ENCODE results near the gene ABCB8.

Gene ABCB8

DNA sequence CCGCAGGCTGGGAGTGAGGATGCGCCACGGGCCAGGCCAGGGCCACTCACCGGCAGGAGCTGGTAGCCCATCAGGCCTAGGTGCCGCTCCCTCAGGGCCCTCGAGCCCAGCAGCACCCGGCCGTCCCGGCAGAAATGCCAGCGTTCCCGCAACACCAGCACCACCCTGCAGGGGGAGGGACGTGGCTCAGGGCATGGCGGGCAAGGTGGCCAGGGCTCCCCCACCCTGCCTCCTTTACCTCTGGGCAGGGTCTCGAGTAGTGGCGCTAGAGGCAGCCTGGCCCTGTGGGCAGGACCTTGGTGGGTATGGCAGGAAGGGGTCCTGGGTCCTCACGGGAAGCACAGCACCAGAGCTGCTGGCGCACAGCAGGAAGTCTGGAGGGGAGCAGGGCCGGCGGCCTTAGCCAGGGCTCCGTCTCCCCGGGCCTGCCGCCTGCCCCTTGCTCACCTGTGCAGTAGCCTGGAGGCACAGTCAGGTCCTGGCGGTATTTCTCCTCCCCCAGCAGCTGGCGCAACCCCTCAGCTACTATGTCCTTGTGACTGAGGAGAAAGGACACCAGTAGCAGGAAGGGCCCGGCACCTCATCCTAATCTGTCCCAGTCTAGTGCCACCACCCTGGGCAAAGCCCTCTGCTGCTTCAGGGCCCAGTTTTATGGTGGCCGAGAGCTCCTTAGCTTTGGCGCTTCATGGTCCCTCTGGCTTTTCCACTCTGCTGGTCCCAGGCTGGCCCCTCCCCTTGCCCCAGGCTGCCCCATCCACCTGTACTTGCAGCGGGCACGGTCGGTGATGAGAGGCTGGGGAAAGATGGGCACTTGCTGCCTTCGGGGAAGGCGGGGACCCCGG lies 48.8 kb downstream of the ABCB8 start:
- no peak for DNase-seq

DNA sequence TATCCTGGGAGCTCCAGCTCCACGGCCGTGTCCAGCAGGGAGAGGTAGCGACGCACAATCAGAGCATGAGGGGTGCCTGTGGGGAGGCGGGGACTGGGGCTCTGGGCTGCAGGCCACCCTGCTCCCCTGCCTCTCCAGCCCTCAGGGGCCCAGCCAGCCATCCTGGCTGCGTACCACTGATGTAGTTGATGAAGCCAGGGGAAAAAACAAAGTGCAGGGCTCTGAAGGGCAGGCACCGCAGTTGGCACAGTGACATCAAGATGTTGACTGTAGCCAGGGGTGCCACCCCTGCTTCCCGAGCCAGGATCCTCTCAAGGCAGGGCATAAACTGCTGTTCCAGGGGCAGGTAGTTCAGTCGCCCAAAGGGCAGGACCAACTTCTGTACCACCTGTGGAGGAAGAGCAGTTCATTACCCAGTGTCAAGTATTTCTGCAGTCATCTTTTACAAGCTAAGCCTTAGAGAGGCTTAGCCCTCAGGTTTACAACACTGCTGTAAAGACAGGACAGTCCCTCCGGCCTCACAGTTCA lies 49.5 kb downstream of the ABCB8 start:
- DNase-seq: no peak

DNA sequence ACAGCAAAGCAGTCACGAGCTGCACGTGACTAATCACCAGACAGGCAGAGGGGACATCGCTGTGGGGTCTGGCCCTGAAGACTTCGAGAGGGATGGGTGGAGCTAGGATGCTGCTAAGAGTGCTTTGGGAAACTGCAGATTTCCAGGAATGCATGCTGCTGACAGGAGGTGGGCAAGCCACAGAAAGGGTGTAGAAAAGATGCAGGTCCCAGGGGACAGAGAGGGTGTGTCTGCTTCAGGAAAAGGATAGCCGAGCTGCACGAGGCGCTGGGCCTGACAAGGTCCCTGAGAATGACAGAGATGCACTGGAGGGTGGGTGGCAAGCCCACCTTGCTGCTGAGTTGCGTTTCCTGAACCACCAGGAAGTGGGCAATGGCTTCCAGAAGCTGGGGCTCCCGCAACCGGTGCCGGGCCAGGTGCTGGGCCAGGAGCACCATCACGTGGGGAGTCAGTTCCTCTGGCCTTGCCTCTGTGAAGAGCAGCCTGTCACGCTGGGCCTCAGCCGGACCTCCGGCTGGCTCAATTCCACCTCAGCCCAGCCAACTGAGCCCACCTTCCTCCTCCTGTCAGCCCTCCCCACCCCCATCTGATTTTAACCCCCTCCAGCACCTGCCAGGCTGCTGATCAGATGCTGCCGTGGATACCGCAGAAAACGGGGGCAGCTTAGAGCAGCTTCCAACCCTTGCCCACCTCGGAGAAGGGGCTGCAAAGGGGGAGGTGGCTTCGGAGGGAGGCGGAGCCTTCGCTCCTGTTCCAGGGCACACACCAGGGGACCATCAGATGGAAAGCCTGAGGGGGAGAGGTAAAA lies 50.2 kb downstream of the ABCB8 start:
- no peak for DNase-seq

DNA sequence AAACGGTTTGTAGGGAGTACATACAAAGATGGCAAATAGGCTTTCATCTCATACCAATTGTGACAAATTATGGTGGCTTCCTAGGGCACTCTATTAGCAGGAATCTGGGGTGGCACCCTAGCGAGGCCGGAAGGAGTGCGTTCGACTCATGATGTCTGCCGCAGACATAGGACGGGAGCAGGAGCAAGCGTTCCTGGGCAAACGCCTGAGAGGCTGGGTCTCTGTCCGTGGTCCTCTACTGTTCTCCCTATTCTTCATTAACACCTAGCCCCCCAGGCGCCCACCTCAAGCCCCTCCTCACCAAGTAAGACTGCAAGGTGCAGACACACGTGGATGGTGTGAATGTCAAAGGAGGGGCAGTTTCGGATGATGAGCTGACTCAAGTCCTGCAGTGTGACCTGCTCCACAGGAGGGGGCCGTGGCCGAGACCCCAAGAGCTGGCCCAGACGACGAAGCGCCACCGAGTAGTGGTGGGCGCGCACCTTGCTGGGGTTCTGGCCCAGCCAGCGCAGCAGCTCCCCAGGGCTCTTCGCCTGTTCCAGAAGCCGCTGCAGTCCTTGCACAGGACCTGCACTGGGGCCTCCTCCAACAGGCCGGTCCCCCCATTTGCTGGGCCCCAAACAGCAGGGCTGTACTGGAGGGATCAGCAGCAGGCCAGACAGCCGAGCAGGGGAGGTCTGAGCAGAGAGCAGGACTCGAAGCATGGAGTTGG lies 51.1 kb downstream of the ABCB8 start:
- DNase-seq: no peak

DNA sequence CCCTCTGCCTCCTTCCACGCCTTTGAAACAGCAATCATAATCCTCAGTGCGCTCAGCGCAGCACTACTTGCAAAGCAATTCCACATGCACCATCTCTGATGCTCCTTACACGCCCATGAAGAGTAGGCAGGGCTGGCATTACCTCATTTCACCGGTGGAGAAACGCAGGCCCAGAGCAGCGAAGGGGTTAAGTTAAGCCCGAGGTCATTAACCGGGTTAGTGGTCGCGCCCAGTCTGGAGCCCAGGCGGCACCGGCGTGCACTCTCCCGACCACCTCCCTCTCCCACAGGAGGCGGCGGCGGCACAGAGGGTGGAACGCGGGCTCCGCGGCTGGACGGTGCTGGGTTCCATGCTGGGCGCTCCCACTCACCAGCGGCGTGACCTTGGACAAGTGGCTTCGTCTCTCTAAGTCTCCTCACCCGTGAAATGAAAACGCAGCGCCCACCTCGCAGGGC lies 51.8 kb downstream of the ABCB8 start:
- peak in 1 of 2 experiments; percentile 32 for DNase-seq

DNA sequence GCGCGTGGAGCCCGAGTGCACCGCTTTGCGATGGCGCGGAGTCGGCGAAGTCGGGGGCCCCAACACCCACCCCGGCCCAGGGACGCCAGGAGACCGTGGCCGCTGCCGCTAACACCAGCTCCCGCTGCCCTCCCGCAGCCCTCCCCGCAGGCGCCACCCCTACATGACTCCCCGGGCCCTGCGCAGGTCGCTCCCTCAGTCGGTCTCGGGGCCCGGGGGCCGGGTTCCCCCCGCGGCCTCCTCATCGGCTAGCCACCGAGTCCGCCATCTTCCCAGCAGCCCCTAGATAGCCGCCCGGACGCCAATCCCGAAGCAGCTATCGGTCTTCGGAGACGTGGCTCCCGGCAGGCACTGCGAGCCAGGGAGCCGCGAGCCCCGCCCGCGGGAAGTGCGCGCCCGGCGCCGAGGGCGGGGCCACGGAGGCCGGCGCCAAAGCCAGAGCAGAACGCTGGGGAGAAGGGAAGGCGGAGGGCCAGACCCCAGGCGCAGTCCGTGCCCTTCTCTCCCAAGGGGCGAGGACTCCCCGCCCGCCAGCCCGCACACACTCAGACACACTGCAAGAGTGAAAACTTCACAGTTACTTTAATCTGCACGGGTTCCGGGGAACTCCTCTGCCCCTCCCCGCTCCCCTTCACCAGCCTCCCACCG lies 52.4 kb downstream of the ABCB8 start, which contains the start of gene FASTK:
TSS of gene FASTK (minus strand) at position 288 of the 648 bp plus-strand sequence. CDS start at position 245, 43 bp downstream.
- peak; percentile 84 to 86 for DNase-seq

DNA sequence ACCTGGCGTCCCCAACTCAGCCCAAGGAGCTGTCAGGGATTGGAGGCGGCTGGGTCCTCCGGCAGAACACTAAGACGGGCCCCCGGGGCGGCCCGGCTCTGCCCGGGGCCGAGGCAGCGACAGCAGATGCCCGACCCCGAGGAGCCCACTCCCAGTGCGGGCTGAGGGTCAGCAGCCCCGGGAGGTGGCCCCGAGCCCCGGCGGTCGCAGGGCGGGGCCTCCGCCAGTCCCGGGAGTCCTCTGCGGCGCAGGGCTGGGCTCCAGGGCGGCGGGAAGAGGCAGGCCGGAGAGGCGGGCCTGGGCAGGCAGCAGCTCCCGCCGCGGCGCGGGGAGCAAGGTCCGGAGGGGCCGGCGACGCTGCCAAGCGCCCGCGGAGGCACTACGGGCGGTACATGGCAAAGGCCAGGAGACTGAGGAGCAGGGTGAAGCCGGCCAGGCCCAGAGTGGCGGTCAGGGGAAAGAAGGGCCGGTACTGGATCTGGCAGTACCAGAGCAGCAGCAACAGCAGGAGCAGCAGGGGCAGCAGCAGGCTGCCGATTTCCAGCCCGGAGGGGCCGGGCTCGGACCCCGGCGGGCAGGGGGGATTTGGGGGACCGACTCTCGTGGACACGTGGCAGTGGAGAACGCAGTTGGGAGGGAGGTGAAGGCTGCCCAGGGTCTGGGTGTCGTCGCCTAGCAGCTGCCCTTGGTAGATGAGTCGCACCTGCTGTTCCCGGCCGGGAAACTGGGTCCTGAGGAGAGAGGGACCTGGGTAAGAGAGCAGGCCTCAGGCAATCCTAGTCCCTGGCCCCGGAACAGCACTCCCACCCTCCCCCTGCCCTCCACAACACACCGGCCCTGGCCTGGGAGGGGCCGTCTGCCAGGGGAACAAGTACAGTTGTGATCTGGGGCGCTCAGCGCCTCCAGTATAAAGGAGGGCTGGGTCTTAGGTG lies 53.2 kb downstream of the ABCB8 start:
- DNase-seq: no peak

DNA sequence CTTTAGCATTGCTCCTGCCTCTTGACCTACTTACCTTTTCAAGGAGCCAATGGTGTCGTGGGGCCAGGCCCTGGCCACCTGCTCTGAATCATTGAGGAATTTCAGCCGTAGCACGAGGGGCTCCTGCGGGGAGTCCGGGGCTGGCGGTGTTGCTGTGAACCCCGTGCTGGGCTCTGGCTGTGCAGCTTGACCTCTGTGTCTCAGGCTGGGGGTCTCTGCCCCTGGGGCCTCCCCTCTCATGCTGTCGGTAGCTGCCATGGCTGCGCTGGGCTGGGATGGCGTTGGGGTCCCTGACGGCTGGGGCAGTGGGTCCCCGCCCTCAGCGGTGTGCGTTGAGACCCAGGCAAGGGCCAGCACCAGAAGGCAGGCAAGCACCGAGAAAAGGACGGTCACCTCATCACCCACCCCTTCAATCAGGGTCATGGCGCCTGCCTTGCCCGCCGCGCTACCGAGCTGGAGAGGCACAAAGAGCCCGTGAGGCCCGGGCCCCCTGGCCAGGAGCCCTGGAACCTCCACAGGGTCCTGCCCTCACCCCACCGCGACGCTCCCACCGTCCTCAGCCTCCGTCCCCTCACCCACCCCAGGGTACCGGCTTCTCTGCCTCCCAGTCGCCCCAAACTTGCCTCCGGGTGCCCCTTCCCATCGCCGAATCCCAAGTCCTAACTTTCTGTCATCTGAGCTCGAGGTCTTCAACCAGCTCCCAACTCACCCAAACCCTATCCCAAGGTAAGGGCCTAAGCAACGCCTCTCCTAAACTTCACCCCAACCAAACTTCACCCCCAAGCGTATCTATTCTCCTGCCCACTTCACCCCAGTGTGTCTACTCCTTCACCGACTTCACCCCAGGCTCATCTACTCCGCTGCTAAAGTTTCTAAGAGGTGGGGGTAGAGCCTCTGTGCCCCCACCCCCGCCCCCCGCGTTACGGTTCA lies 54.2 kb downstream of the ABCB8 start:
- no peak for DNase-seq

DNA sequence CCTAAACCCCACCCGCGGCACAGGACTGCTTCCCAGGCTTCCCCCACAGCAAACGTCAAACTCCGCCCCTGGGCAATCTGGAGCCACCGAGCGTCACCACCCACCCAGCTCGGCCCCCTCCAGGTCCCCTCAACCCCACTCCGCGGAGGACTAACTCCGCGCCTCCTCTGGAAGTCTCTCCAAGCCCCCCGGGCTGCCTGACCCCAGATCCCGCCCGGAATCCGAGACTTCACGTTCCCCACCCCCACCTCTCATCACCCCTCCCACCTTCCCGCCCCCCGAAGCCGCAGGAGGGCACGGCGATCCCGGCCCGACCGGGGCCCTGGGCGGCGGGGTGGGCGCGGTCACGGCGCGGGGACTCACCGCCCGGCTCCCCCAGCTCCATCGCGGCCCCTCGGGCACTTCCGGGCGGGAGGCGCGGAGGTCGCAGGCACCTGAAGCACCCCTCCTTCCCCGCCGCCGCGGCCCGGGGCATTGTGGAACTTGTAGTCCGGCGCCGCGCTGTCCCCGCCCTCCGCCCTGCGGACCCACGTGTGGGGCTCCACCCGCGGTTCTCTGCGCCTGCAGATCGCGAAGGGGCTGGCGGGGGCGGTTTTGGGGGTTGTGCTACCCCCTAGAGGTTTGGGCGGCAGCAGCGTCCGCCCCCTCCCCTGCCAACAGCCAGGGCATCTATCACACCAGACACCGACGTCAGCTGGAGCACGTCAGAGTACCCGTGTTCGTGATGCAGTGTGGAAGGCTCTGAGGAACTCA lies 55.0 kb downstream of the ABCB8 start, which contains the start of gene TMUB1:
TSS of gene TMUB1 (minus strand) at position 423 of the 753 bp plus-strand sequence. CDS start 930 bp downstream, outside the sequence.
- DNase-seq: peak; percentile 83 to 87

DNA sequence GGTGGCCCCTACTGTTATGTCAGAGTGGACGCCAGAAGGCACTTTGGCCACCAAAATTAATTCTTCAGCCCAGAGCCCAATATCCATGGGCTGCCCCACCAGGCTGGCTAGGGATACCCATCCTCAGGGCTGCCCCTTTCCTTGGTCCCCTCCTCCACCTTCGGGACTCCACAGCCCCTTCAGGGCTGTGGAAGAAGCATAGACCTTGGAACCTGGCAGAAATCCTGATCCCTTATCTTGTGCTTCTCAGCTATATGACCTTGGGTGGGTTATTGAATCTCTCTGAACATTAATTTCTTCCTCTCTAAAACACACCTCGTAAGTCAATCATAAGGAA lies 55.5 kb downstream of the ABCB8 start:
- no peak for DNase-seq

DNA sequence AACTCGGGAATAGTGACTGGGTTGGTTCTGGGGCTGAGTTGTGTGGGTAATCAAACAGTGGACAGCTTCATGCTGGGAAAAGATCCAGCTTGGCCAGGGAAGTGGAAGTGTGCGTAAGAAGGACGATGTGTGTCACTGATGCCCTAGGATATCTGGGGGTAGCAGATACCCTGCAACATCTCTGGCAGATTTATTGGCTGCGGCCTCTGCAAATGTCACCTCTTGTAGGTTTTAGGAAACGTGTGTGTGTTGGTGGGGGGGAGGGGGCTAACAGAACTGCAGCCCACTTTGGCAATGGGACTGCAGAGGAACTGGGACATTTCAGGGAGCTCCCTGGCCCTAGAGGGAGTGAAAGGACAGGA lies 57.1 kb downstream of the ABCB8 start:
- no peak for DNase-seq

DNA sequence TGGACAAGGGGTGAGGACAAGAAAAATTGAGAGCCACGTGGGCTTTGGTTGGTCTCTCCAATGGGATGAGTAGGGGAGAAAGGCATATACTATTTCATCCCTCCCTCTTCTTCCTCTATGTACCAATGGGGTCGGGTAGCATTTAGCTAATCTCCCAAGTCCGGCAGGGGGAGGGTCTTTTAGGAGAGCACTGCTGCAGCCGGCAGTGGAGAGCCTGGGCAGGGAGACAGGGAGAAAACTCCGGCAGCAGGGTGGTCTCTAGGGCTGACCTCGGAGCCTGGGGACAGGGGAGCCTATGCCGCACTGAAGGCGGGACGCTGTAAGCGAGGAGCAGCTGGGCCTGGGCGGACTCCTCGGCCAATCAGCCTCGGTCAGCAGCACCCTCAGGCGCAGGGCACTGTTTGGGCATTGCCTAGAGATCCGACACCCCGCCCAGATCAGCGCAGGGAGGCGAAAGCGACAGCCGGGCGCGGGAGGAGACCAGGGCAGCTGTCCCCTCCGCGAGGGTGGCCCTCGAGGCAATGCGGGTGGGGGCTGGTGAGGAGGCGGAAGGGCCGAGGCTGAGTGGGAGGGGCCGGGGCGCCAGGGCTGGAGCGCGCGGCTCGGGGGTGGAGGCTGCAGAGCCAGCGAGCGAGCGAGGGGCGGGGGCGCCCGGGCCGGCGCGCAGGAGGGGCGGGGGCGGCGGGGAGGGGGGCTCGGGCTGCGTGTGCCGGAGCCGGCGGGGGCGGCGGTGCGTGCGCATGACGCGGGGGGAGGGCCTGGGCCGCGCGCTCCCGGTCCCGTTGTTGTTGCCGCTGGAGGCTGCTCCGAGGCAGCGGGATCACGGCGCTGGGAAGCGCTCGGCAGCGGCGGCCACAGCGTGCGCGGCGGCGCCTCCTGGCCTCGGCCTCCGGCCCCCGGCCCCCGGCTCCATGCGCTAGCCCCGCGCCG lies 57.7 kb downstream of the ABCB8 start, which contains the start of gene AGAP3:
TSS of gene AGAP3 (plus strand) at position 785 of the 930 bp plus-strand sequence. CDS start 267 bp downstream, outside the sequence.
- DNase-seq: peak; percentile 60 to 67

DNA sequence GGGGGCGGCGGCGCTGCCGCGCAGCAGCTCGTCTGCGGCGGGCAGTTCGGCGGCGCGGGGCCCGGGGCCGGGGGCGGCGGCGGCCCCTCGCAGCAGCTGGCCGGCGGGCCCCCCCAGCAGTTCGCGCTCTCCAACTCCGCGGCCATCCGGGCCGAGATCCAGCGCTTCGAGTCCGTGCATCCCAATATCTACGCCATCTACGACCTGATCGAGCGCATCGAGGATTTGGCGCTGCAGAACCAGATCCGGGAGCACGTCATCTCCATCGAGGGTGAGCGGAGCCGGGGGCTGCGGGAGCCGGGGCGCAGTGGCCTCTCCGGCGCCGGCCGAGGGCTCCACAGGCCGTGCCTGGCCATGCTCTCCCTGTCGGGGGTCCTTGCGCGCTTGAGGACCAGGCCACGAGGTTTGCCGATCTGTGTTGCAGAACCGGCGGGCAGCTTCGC lies 58.6 kb downstream of the ABCB8 start:
- DNase-seq: no peak

DNA sequence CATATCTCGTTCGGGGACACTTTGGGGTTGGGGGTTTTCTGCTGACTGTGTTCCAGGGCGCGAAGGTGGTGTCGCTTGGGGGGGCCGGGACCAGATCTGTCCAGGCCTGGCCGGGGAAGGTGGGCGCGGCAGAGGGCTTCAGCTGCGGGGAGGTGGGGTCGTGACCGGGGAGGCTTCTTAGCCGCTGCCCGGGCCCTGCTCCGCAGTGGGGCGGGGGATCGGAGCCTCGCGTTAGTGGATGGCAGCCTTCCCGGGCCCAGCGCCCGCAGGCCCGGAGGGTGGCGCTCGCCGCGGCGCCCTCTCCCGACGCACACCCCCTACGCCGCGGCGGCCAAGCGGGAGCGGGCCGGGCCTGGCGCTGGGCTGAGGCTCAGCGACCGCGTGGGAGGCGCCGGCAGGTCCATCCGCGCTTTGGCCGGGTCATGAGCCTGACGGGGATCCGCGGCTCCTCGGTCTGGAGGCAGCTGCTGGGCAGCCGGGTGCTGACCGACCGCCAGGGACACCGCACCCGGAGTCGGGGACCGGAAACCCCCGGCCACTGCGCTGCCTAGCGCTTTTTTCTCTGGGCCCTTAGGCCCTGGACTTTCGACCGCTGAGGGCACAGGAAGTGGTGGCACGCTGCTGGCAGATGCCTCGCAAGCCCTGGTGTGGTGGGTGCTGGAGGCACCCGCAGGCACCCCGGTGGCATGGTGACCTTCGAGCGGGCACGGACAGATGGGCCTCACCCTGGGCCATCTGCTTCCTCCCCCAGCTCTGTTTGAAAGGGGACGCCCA lies 59.2 kb downstream of the ABCB8 start:
- peak in 1 of 2 experiments; percentile 40 for DNase-seq

DNA sequence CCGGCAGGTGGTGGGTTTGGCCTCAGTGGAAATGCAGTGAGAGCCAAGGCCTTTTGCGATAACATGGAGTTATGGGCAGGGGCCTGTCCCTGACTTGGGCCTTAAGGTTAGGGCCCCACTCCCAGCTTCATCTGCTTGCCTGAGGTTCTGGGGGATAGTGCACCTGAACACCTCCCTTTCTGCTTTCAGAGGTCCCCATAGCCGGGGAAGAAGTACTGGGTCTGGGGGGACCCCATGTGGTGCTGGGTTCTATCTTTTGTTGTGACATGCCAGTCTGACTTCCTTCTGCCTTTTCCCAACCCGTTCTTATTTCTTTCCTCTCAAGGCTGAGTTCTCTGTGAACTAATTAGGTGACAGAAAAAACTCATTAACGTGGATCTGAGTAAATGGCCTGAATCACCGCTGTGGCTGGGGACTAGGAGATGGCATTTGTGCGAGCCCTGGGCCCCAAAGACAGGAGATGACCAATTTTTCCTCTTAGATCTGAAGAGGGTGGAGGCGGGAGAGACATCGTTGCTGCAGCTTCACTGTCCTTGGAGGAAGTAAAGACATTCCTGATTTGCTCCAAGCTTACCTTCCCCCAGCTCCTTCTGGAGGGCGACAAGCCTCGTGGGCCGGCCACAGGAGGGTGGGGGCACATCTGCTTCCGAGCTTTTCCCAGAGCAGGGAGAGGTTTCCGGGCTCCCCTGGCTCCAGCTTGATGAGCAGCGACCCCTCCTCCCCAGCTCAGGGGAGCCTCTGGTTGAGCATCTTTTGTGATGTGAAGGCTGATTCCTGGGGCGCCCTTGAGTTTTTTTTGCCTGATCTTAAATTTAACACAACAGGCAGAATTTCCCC lies 60.0 kb downstream of the ABCB8 start:
- no peak for DNase-seq

Measured in stimulated activated CD4-positive, alpha-beta T cell treated with anti-CD3 and anti-CD28 coated beads, Interleukin-4, amount 100 ng/mL, for 4 hours (primary cell).